ENCODE data around the gene COG5.

COG5 gene

DNA sequence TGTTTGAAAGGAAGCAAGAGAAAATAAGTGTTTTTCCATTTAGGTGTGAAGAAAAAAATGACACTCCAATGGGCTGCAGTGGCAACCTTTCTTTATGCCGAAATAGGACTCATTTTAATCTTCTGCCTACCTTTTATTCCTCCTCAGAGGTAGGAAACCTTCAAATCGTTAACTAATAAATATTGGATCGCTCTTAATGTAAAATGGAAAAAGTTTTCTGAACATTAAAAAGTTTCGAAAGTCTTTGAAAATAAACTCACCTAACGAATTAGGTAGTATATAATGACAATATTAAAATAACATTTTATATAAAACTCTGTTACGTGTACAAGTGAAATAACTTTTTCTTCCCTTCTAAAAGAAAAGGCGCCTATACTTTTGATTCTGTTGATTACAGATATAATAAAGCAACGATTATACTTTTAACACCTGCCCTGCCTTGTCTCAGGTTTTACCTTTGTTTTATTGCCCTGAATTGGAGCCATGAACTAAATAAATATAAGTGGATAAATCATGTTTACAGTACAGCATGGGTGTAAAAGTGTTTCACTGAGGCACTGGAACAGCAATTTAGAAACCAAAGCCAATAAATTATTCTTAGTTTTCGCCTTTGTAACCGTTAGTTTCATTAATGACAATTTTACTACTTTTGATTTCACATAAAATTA, 17.1 kb upstream of the COG5 start:
- Histone ChIP-seq H3K36me3 (ENCODE audit: control insufficient read depth in 2 of 2, insufficient read depth in 2 of 2, low read length in 2 of 2) (peaks cover 0 to 7% of the 10 kb centered on the region in 2 donors), H3K9ac (ENCODE audit: low read depth in 1 of 2, low read length in 2 of 2) (peak overlapping the region; percentile 88 to 95), H3K4me3 (ENCODE audit: low read length in 2 of 2) (peak overlapping the region; percentile 85 to 96), H3K27me3 (ENCODE audit: control insufficient read depth in 2 of 2, insufficient read depth in 2 of 2, low read length in 2 of 2) (no peaks in the 10 kb centered on the region), H3K27ac (ENCODE audit: low read depth in 2 of 2, low read length in 2 of 2) (peak overlapping the region; percentile 89 to 94), H3K9me3 (ENCODE audit: control insufficient read depth in 2 of 2, low read length in 2 of 2) (no peaks in the 10 kb centered on the region), H3K4me1 (ENCODE audit: control insufficient read depth in 2 of 2, insufficient read depth in 2 of 2, low read length in 2 of 2) (peaks cover 11 to 29% of the 10 kb centered on the region in 2 donors)

DNA sequence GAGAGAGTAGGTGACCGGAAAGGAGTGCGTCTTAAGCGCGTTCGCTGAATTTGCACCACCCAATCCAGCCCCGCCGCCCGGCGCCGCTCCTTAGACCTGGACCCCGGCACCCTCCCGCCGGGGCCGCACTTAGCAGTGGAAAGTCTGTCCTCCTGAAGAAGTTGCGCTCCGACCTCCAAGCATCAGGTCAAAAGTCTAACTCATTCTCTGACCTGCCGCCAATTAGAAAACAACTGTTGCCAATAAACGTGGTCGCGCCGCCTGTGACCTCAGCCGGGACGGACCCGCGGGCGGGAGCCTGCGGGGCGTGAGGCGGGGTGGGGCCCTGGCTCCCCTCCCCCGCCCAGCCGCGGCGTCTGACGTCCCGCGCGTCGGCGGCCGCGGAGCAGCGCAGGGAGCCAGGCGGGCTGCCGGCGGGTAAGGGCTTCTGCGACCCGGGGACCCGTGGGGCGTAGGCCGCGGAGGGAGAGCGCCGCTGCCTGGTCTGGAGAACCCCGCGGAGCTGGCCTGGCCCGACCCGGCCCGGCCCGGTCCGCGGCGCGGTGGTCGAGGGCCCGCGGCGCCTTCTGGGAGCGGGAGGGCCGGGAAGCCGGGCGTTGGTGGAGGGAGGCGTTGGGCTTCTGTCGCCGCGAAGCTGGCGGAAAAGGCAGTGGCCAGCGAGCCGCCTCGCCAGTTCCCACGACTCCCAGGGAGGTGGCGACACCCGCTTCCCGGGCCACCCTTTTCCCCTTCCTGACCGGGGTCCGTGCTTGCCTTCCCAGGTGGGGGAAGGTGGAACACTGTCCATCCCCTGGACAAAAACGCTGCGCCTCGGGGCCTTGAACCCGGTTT, 16.4 kb upstream of the COG5 start, which contains the start of gene BCAP29:
TSS of gene BCAP29 (plus strand) at position 362 of the 831 bp plus-strand sequence. CDS start 527 bp downstream, outside the sequence.
- H3K9ac ChIP-seq (ENCODE audit: low read depth in 1 of 2, low read length in 2 of 2) = peak within 1 kb of the TSS; percentile 88 to 95
- H3K27me3 ChIP-seq (ENCODE audit: control insufficient read depth in 2 of 2, insufficient read depth in 2 of 2, low read length in 2 of 2) = no peaks in the 10 kb centered on the region
- H3K27ac ChIP-seq (ENCODE audit: low read depth in 2 of 2, low read length in 2 of 2) = peak within 1 kb of the TSS; percentile 89 to 94
- peak within 1 kb of the TSS; percentile 85 to 96 for H3K4me3 ChIP-seq (ENCODE audit: low read length in 2 of 2)
- peaks cover 0 to 7% of the 10 kb centered on the region in 2 donors for H3K36me3 ChIP-seq (ENCODE audit: control insufficient read depth in 2 of 2, insufficient read depth in 2 of 2, low read length in 2 of 2)
- peaks cover 9 to 27% of the 10 kb centered on the region in 2 donors for H3K4me1 ChIP-seq (ENCODE audit: control insufficient read depth in 2 of 2, insufficient read depth in 2 of 2, low read length in 2 of 2)
- no peaks in the 10 kb centered on the region for H3K9me3 ChIP-seq (ENCODE audit: control insufficient read depth in 2 of 2, low read length in 2 of 2)

DNA sequence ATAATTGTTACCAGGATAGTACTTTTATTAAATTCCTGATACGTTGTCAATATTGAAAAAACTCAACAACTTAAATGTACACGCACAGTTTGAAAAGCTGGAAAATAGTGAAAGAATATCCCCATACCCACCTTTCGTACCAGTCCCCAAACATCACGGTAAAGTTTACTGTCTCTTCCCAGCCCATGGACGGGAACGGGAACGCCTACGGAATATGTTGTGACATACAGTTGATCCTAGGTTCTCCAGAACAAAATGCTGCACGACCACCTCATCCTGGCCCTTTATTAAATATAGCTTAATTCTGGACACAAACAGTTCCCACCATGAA, 15.8 kb upstream of the COG5 start:
- peak overlapping the region; percentile 89 to 94 for H3K27ac ChIP-seq (ENCODE audit: low read depth in 2 of 2, low read length in 2 of 2)
- peak overlapping the region; percentile 88 to 95 for H3K9ac ChIP-seq (ENCODE audit: low read depth in 1 of 2, low read length in 2 of 2)
- H3K36me3 ChIP-seq (ENCODE audit: control insufficient read depth in 2 of 2, insufficient read depth in 2 of 2, low read length in 2 of 2) = peaks cover 0 to 5% of the 10 kb centered on the region in 2 donors
- no peaks in the 10 kb centered on the region for H3K9me3 ChIP-seq (ENCODE audit: control insufficient read depth in 2 of 2, low read length in 2 of 2)
- H3K27me3 ChIP-seq (ENCODE audit: control insufficient read depth in 2 of 2, insufficient read depth in 2 of 2, low read length in 2 of 2) = no peaks in the 10 kb centered on the region
- peaks cover 9 to 25% of the 10 kb centered on the region in 2 donors for H3K4me1 ChIP-seq (ENCODE audit: control insufficient read depth in 2 of 2, insufficient read depth in 2 of 2, low read length in 2 of 2)
- H3K4me3 ChIP-seq (ENCODE audit: low read length in 2 of 2) = peak overlapping the region; percentile 85 to 96

DNA sequence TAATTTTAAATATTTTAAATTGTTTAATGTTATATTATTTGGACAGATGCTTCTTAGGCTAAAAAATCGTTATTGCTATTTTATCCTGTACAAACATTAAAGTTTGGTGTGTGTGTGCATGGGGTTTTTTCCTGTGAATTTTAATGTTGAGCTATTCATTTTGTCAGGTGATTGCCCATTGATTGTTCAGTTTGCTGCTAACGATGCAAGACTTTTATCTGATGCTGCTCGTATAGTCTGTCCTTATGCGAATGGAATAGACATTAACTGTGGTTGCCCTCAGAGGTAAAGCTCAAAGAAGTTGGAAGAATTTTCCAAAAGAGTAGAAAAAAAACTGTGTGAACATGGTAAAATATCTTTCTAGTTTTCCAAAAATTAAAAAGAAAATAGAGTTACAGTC, 9.8 kb upstream of the COG5 start:
- Histone ChIP-seq H3K27me3 (ENCODE audit: control insufficient read depth in 2 of 2, insufficient read depth in 2 of 2, low read length in 2 of 2) (no peaks in the 10 kb centered on the region), H3K27ac (ENCODE audit: low read depth in 2 of 2, low read length in 2 of 2) (no peak overlapping the region)

DNA sequence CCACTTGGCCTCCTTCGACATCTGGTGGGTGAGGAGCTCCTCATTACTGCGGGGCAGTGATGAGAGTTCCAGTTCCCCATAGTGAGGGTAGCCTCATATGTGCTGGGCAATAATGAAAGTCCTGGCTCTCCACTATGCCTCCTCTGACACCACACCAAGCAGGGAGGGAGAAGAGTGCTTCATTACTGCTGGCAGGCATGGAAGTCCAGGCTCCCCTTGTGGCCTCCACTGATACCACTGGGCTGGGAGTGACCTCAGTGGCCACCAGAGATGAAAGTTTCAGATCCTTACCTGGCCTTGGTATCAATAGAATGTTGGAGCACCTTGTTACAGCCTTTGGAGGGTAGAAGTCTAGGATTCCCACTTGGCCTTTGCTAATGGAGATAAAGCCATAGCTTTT, 6.6 kb upstream of the COG5 start:
- Histone ChIP-seq H3K4me1 (ENCODE audit: control insufficient read depth in 2 of 2, insufficient read depth in 2 of 2, low read length in 2 of 2) (no peaks in the 10 kb centered on the region), H3K9ac (ENCODE audit: low read depth in 1 of 2, low read length in 2 of 2) (no peak overlapping the region), H3K27ac (ENCODE audit: low read depth in 2 of 2, low read length in 2 of 2) (no peak overlapping the region), H3K4me3 (ENCODE audit: low read length in 2 of 2) (no peak overlapping the region), H3K9me3 (ENCODE audit: control insufficient read depth in 2 of 2, low read length in 2 of 2) (no peaks in the 10 kb centered on the region), H3K36me3 (ENCODE audit: control insufficient read depth in 2 of 2, insufficient read depth in 2 of 2, low read length in 2 of 2) (peaks cover 2 to 3% of the 10 kb centered on the region in 2 donors), H3K27me3 (ENCODE audit: control insufficient read depth in 2 of 2, insufficient read depth in 2 of 2, low read length in 2 of 2) (no peaks in the 10 kb centered on the region)

More for the DNA sequence above, 9.8 kb upstream of the COG5 start:
- Histone ChIP-seq H3K4me3 (ENCODE audit: low read length in 2 of 2) (no peak overlapping the region), H3K9me3 (ENCODE audit: control insufficient read depth in 2 of 2, low read length in 2 of 2) (no peaks in the 10 kb centered on the region), H3K9ac (ENCODE audit: low read depth in 1 of 2, low read length in 2 of 2) (no peak overlapping the region), H3K4me1 (ENCODE audit: control insufficient read depth in 2 of 2, insufficient read depth in 2 of 2, low read length in 2 of 2) (no peaks in the 10 kb centered on the region), H3K36me3 (ENCODE audit: control insufficient read depth in 2 of 2, insufficient read depth in 2 of 2, low read length in 2 of 2) (peaks cover 2 to 3% of the 10 kb centered on the region in 2 donors)

DNA sequence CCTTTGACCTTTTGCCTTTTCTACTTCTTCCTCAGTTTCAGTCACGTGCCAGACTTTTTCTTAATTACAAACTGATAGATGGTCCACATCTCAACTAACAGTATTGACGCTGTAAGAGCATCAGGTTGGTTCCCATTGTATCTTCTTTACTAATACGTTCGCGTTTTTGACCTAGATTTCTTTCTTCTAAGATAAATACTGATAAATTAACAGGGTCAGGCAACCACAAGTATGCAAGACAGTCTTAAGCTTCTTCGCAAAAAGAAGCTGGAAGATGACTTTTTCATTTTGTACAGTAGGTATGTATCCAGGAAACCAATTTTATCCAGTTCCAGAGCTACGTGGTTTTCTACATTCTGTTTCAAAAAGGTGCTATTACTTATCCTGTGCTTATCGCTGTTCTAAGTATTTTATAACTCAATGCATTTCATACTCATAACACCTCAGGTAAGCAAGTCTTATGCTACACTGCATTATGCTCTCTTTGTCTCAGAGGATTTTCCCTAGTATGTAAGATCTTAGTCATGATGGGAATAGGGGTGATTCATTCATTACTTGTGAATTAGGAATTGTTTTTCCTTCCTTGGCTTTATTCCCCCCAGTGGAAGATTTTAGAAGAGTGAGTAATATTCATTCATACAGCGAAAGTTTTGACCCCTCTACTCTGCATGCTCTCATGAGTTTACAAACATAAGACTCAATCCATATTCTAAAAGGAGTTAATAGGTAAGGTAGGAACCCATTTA, 1.0 kb upstream of the COG5 start:
- peak overlapping the region; percentile 94 for H3K9ac ChIP-seq (ENCODE audit: low read depth in 1 of 2, low read length in 2 of 2)
- H3K27me3 ChIP-seq (ENCODE audit: control insufficient read depth in 2 of 2, insufficient read depth in 2 of 2, low read length in 2 of 2) = no peaks in the 10 kb centered on the region
- no peaks in the 10 kb centered on the region for H3K9me3 ChIP-seq (ENCODE audit: control insufficient read depth in 2 of 2, low read length in 2 of 2)
- H3K36me3 ChIP-seq (ENCODE audit: control insufficient read depth in 2 of 2, insufficient read depth in 2 of 2, low read length in 2 of 2) = no peaks in the 10 kb centered on the region
- H3K4me3 ChIP-seq (ENCODE audit: low read length in 2 of 2) = peak overlapping the region; percentile 94 to 99
- H3K4me1 ChIP-seq (ENCODE audit: control insufficient read depth in 2 of 2, insufficient read depth in 2 of 2, low read length in 2 of 2) = peaks cover 10 to 30% of the 10 kb centered on the region in 2 donors
- peak overlapping the region; percentile 96 to 98 for H3K27ac ChIP-seq (ENCODE audit: low read depth in 2 of 2, low read length in 2 of 2)

DNA sequence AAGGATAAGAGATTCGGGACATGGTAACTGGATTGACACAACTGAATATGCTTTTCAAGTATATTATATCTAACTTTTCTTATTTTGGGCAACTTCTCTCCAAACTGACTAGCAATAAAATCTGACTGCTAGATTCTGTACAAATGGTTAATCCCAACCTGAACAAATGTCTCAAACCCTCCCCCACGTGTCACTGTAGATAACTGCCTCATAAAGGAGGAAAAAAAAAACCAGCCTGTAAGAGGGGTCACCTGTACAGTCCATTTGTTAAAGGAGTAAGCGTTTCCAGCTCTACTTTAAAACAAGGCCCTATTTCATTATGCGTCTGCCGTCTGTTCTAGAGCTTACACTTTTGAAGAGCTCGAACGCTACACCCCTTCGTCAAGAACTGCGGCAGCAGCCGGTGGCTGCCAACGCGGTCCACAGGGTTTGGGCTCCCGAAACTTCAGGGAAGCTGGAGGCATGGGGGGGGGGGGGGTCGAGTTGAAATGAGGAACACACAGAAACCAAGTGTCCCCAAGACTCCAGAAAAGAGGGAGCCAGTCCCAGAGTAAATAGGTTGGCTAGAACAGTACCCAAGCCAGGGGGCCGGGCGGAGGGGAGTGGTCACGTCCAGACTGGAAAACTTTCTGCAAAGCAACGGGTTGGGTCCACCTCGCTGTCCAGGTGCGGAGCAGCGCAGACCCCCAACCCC, 492 bp downstream of the COG5 start:
- H3K9ac ChIP-seq (ENCODE audit: low read depth in 1 of 2, low read length in 2 of 2) = peak overlapping the region; percentile 94
- peak overlapping the region; percentile 94 to 99 for H3K4me3 ChIP-seq (ENCODE audit: low read length in 2 of 2)

DNA sequence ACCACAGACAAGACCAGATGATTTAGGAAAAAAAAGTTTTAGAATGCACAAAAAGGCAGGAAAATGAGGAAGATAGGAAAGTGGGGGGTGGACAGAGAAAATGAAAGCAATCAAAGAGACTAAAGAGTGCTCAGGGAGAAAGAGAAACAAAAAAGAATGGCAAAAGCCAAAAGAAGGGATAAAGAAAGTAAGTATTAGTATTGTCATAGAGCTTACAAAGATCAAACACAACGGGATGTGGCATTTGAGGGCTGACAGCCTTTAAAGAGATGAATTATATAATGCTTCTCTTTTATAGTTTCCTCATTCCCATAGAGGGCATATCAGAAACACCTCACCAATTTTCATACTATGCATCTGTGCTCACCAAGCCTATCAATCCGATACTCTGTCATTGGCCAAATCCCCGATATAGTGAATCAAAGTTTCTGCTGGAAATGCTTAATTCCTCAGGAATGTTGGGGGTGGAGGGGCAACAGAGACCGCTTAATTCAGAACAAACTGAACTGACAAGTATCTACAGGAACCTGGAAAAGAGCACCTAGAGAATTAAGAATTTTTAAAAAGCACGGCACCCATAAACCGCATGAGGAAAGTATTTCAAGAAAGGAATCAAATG, 2.7 kb downstream of the COG5 start:
- peaks cover 10 to 12% of the 10 kb centered on the region in 2 donors for H3K36me3 ChIP-seq (ENCODE audit: control insufficient read depth in 2 of 2, insufficient read depth in 2 of 2, low read length in 2 of 2)
- no peaks in the 10 kb centered on the region for H3K9me3 ChIP-seq (ENCODE audit: control insufficient read depth in 2 of 2, low read length in 2 of 2)
- peak overlapping the region in 1 of 2 donors; percentile 14 for H3K9ac ChIP-seq (ENCODE audit: low read depth in 1 of 2, low read length in 2 of 2)
- peaks cover 10 to 30% of the 10 kb centered on the region in 2 donors for H3K4me1 ChIP-seq (ENCODE audit: control insufficient read depth in 2 of 2, insufficient read depth in 2 of 2, low read length in 2 of 2)
- no peak overlapping the region for H3K27ac ChIP-seq (ENCODE audit: low read depth in 2 of 2, low read length in 2 of 2)
- peak overlapping the region in 1 of 2 donors; percentile 13 for H3K4me3 ChIP-seq (ENCODE audit: low read length in 2 of 2)
- no peaks in the 10 kb centered on the region for H3K27me3 ChIP-seq (ENCODE audit: control insufficient read depth in 2 of 2, insufficient read depth in 2 of 2, low read length in 2 of 2)

More for the DNA sequence above, 492 bp downstream of the COG5 start:
- Histone ChIP-seq H3K27ac (ENCODE audit: low read depth in 2 of 2, low read length in 2 of 2) (peak overlapping the region; percentile 96 to 98), H3K27me3 (ENCODE audit: control insufficient read depth in 2 of 2, insufficient read depth in 2 of 2, low read length in 2 of 2) (no peaks in the 10 kb centered on the region), H3K9me3 (ENCODE audit: control insufficient read depth in 2 of 2, low read length in 2 of 2) (no peaks in the 10 kb centered on the region), H3K36me3 (ENCODE audit: control insufficient read depth in 2 of 2, insufficient read depth in 2 of 2, low read length in 2 of 2) (no peaks in the 10 kb centered on the region), H3K4me1 (ENCODE audit: control insufficient read depth in 2 of 2, insufficient read depth in 2 of 2, low read length in 2 of 2) (peaks cover 10 to 30% of the 10 kb centered on the region in 2 donors)

DNA sequence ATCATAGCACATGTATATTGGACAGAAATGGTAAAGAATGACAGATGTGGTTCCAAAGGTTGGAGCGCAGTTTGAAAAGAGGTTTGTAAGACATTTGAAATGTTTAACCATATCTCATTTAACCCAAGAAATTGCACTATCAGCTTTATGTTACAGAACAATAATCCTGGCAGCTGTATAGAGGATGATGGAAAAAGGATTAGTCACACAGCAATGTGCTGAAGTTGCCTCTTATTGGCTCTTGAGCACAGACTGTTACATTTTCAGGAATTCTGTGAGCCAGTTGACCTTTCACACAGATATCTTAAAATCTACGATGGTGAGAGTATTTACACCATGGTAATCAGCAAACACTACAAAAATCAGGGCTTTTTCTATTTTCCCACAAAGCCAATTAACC, 3.9 kb downstream of the COG5 start:
- Histone ChIP-seq H3K4me3 (ENCODE audit: low read length in 2 of 2) (no peak overlapping the region), H3K27me3 (ENCODE audit: control insufficient read depth in 2 of 2, insufficient read depth in 2 of 2, low read length in 2 of 2) (no peaks in the 10 kb centered on the region), H3K27ac (ENCODE audit: low read depth in 2 of 2, low read length in 2 of 2) (no peak overlapping the region), H3K4me1 (ENCODE audit: control insufficient read depth in 2 of 2, insufficient read depth in 2 of 2, low read length in 2 of 2) (peaks cover 8 to 29% of the 10 kb centered on the region in 2 donors), H3K9me3 (ENCODE audit: control insufficient read depth in 2 of 2, low read length in 2 of 2) (no peaks in the 10 kb centered on the region), H3K9ac (ENCODE audit: low read depth in 1 of 2, low read length in 2 of 2) (no peak overlapping the region), H3K36me3 (ENCODE audit: control insufficient read depth in 2 of 2, insufficient read depth in 2 of 2, low read length in 2 of 2) (peaks cover 13 to 15% of the 10 kb centered on the region in 2 donors)

All from mucosa of rectum (tissue), 2 donors.